NCI-H226 (cell line): ENCODE results near the gene HIGD1B.

Experiments
- DNase-seq: peaks from one replicate; pipeline ENCODE4 v3.0.0-alpha.2; 2015

Gene HIGD1B

GRCh38 chr17:44840274-44840673, 7.4 kb upstream of the HIGD1B start:
- DNase-seq, result no peak

- DNase-seq, result no peak
Observed at GRCh38 chr17:44840936-44841335, 6.7 kb upstream of the HIGD1B start.

GRCh38 chr17:44842748-44843147, 4.9 kb upstream of the HIGD1B start:
- DNase-seq, result no peak

- DNase-seq, result no peak
Observed at GRCh38 chr17:44844390-44844830, 3.3 kb upstream of the HIGD1B start.

- DNase-seq, result no peak
Observed at GRCh38 chr17:44846206-44846605, 1.5 kb upstream of the HIGD1B start.

GRCh38 chr17:44848257-44848795, 643 bp downstream of the HIGD1B start:
- DNase-seq, result no peak

- no peak for DNase-seq
Observed at GRCh38 chr17:44848961-44849489, 1.3 kb downstream of the HIGD1B start.

- DNase-seq, result no peak
Observed at GRCh38 chr17:44850025-44850424, 2.3 kb downstream of the HIGD1B start.

- no peak for DNase-seq
Observed at GRCh38 chr17:44850612-44851011, 2.9 kb downstream of the HIGD1B start.

GRCh38 chr17:44854192-44854591, 6.5 kb downstream of the HIGD1B start:
- no peak for DNase-seq

- no peak for DNase-seq
Observed at GRCh38 chr17:44859701-44860100, 12.0 kb downstream of the HIGD1B start.

GRCh38 chr17:44862278-44862914, 14.7 kb downstream of the HIGD1B start:
- no peak for DNase-seq

GRCh38 chr17:44863061-44863918, 15.6 kb downstream of the HIGD1B start:
- DNase-seq, result no peak

GRCh38 chr17:44864831-44865230, 17.1 kb downstream of the HIGD1B start:
- DNase-seq, result no peak

- DNase-seq, result peak; percentile 20
Observed at GRCh38 chr17:44865231-44865660, 17.6 kb downstream of the HIGD1B start.

GRCh38 chr17:44865931-44866330, 18.2 kb downstream of the HIGD1B start:
- DNase-seq, result no peak

GRCh38 chr17:44867841-44868240, 20.2 kb downstream of the HIGD1B start:
- DNase-seq, result no peak

GRCh38 chr17:44871556-44871955, 23.9 kb downstream of the HIGD1B start:
- no peak for DNase-seq

- no peak for DNase-seq
Observed at GRCh38 chr17:44872131-44872768, 24.6 kb downstream of the HIGD1B start.

- no peak for DNase-seq
Observed at GRCh38 chr17:44875761-44876160, 28.1 kb downstream of the HIGD1B start.

- DNase-seq, result no peak
Observed at GRCh38 chr17:44877121-44877520, 29.4 kb downstream of the HIGD1B start.

GRCh38 chr17:44878627-44879221, 31.0 kb downstream of the HIGD1B start:
- no peak for DNase-seq

GRCh38 chr17:44879376-44879775, 31.7 kb downstream of the HIGD1B start:
- no peak for DNase-seq
